ENCODE data around the gene HNRNPH3. TPM values are rescaled to one million over a fixed set of nuclear protein-coding genes. Genes with fewer than 3 reads are reported as not detected.

HNRNPH3 gene
- 15.8 and 24.4 TPM in 2 replicates for total RNA-seq

GRCh38 chr10:68331455-68332258 is at the start of gene HNRNPH3:
TSS of gene HNRNPH3 (plus strand) at chr10:68332064. CDS start at chr10:68337222, 5,158 bp downstream.

GRCh38 chr10:68332259-68333057 is 594 bp downstream of the HNRNPH3 start, which contains the start of gene PBLD:
TSS of gene PBLD (minus strand) at chr10:68332928. CDS start at chr10:68306844, 26,084 bp downstream.

Other genes with a start within 250 kb of the HNRNPH3 start
- gene MYPN, start 222.6 kb upstream of the HNRNPH3 start, total RNA-seq: 0.11 TPM in 1 of 2 replicates, not detected in the other
- gene ATOH7, start 100.0 kb upstream of the HNRNPH3 start, total RNA-seq: not detected in 2 replicates
- 4.2 and 5.2 TPM in 2 replicates for gene PBLD, start 864 bp downstream of the HNRNPH3 start, total RNA-seq
- 23.0 and 26.0 TPM in 2 replicates for gene RUFY2, start 75.2 kb downstream of the HNRNPH3 start, total RNA-seq
- 3.6 and 5.4 TPM in 2 replicates for gene DNA2, start 139.9 kb downstream of the HNRNPH3 start, total RNA-seq
- gene SLC25A16, start 195.5 kb downstream of the HNRNPH3 start, total RNA-seq: 9.5 and 9.9 TPM in 2 replicates
- 0.76 and 1.1 TPM in 2 replicates for gene TET1, start 228.3 kb downstream of the HNRNPH3 start, total RNA-seq

All from dermis lymphatic vessel endothelial cell (primary cell).